Measurements from ENCODE around the gene EBF4. TPM values are rescaled to one million over a fixed set of nuclear protein-coding genes. Genes with fewer than 3 reads are reported as not detected.

Gene EBF4
- total and polyA plus RNA-seq, 7 donors: 0.42 to 1.9 (median 1.2) TPM

GRCh38 chr20:2751878-2752566, 59.4 kb downstream of the EBF4 start:
- no peak for DNase-seq
- no peak overlapping the region for H3K27ac ChIP-seq
- H3K36me3 ChIP-seq (ENCODE audit: insufficient read depth in 1 of 2, low read depth in 1 of 2): no peaks in the 10 kb centered on the region
- WGBS, 3 donors: 1 to 2% (median 1%) methylated on average over 47 to 93 of the region's 93 CpGs
- intact Hi-C loops (cut with DNase I): loop anchor here in 1 of 2 donors (10.0 kb wide), 2 partner anchors 103 to 253 kb away; no protein-coding TSS in a partner anchor
- peak overlapping the region; percentile 55 for H3K4me3 ChIP-seq
- ATAC-seq: peak in 1 of 4 donors; percentile 29
- peaks cover 0 to 92% (median 40%) of the 10 kb centered on the region in 3 donors for H3K27me3 ChIP-seq (ENCODE audit: insufficient read depth in 3 of 3, low read length in 2 of 3)
- no peak for TF ChIP-seq CTCF (IDR thresholded peaks at IDR 0.05)
- H3K9me3 ChIP-seq: no peaks in the 10 kb centered on the region
- H3K4me1 ChIP-seq: peaks cover 6% of the 10 kb centered on the region

DNA sequence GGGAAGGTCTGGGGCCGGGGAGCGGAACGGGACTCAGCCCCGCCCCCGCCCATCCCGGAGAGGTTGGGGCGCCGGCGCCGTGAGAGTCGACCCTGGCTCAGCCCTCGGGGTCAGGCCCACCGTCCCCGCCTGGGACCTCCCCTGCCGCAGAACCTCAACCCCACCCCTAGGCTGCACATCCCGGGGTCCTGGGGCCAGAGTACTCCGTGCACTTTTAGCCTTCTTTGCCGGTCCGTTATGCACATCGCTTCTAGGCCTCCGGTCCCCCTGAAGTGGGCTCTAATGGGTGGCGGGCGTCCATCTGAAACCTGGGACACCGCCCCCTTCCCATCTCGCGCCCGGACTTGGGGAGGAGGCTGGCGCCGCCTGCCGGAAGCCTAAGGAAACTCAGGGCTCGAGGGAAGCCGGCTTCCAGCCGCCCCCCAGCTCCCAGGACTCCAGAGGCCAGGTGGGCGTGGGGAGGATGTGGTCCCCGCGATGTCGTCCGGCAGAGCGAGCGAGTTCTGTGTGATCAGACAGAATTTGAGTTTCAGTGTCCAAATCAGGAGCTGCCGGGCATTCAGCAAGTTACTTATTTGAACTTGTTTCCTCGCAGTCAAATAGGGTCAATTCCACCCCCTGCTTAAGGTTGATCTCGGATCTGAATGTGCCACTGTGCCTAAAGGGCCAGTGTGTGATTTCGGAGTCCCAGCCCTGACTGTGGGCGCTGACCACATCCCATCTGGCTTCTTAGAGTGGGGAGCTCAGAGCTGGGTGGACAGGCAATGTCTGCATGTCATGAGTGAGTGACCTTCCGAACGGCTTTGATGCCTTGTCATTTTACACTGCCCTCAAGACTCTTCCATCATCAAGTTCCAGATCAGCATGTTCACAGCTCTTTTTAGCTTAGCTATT, 60.2 kb downstream of the EBF4 start:
- Histone ChIP-seq H3K9me3 (no peaks in the 10 kb centered on the region), H3K27ac (no peak overlapping the region), H3K4me1 (peaks cover 6% of the 10 kb centered on the region), H3K27me3 (ENCODE audit: insufficient read depth in 3 of 3, low read length in 2 of 3) (peaks cover 0 to 90% (median 40%) of the 10 kb centered on the region in 3 donors), H3K4me3 (peak overlapping the region; percentile 55), H3K36me3 (ENCODE audit: insufficient read depth in 1 of 2, low read depth in 1 of 2) (no peaks in the 10 kb centered on the region)
- 6 to 10% (median 8%) methylated on average over 32 to 47 of the region's 47 CpGs for WGBS, 3 donors
- DNase-seq: no peak
- TF ChIP-seq CTCF (IDR thresholded peaks at IDR 0.05): peak; percentile 45
- no peak for ATAC-seq
- intact Hi-C loops (cut with DNase I): loop anchor here in 1 of 2 donors (10.0 kb wide), 2 partner anchors 102 to 252 kb away; no protein-coding TSS in a partner anchor

DNA sequence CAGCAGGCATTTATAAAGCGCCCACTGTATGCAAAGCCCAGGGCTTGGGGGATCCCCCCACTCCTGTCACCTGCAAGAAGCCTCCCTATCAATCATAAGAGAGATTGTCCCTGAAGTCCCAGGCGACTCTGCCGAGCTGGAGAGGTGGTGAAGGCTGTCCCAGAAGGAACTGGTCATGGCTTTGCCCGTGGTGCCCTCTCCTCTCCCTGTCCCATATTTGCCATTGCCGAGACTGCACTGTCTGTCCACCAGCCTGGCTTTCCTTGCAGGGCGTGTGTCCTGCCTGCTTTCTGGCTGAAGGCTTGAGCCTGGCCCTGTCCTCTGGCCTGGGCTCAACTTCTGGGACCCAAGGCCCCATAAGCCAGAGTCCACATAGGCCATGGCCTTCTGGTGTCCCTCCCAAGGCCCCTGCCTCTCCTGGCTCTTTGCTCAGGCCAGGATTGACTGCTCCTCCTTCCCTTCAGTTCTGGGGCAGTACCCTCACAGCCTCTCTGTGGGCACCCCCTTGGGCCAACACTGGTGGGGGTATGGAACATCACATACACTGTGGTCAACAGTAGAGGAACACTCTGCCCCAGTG, 61.0 kb downstream of the EBF4 start:
- peaks cover 0 to 84% (median 42%) of the 10 kb centered on the region in 3 donors for H3K27me3 ChIP-seq (ENCODE audit: insufficient read depth in 3 of 3, low read length in 2 of 3)
- no peak for ATAC-seq
- no peak for TF ChIP-seq CTCF (IDR thresholded peaks at IDR 0.05)
- no peak overlapping the region for H3K27ac ChIP-seq
- H3K9me3 ChIP-seq: no peaks in the 10 kb centered on the region
- H3K4me1 ChIP-seq: peaks cover 6% of the 10 kb centered on the region
- no peak overlapping the region for H3K4me3 ChIP-seq
- DNase-seq: no peak
- H3K36me3 ChIP-seq (ENCODE audit: insufficient read depth in 1 of 2, low read depth in 1 of 2): no peaks in the 10 kb centered on the region
- 65 to 78% (median 76%) methylated on average over 6 of the region's 6 CpGs for WGBS, 3 donors
- intact Hi-C loops (cut with DNase I): loop anchor here in 1 of 2 donors (10.0 kb wide), 2 partner anchors 101 to 251 kb away; no protein-coding TSS in a partner anchor

DNA sequence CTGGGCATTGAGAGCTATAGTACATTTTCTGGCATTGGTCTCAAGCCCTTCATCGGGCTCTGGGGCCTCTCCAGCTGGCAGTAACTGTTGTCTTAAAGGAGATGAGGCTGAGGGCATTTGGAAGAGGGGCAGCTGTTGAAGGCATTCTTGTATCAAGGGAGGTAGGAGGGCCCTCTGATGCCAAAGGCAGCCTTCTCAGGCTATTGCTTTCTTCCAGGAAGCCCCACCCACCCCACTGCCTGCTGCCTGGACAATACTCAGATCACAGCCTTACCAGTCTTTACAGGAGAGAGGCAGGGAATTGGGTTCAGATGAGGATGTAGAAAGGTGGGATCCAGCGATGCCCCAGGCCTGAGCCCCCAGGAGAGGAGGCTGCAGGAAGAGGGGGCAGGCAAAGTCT, 61.8 kb downstream of the EBF4 start:
- Histone ChIP-seq H3K4me1 (peaks cover 6% of the 10 kb centered on the region), H3K36me3 (ENCODE audit: insufficient read depth in 1 of 2, low read depth in 1 of 2) (no peaks in the 10 kb centered on the region), H3K27me3 (ENCODE audit: insufficient read depth in 3 of 3, low read length in 2 of 3) (peaks cover 0 to 76% (median 40%) of the 10 kb centered on the region in 3 donors), H3K9me3 (no peaks in the 10 kb centered on the region), H3K27ac (no peak overlapping the region), H3K4me3 (no peak overlapping the region)
- DNase-seq (no peak), ATAC-seq (no peak)
- intact Hi-C loops (cut with DNase I): loop anchor here in 1 of 2 donors (10.0 kb wide), 2 partner anchors 100 to 250 kb away; no protein-coding TSS in a partner anchor
- WGBS, 3 donors: 38 to 48% (median 44%) methylated on average over 2 of the region's 2 CpGs
- TF ChIP-seq CTCF (IDR thresholded peaks at IDR 0.05): no peak
